Erythroblast (primary cell): ENCODE data around the gene SHLD1.

Source experiments
- GATA1 ChIP-seq: IDR thresholded peaks from 2 replicates; pipeline ENCODE4 v1.6.1; 2011; ENCODE audit warnings: low read depth, mild to moderate bottlenecking, control low read depth, low read length, moderate library complexity
- POLR2A ChIP-seq: IDR thresholded peaks from 2 replicates; pipeline ENCODE4 v1.6.1; 2011; ENCODE audit warnings: mild to moderate bottlenecking, low read length

DNA sequence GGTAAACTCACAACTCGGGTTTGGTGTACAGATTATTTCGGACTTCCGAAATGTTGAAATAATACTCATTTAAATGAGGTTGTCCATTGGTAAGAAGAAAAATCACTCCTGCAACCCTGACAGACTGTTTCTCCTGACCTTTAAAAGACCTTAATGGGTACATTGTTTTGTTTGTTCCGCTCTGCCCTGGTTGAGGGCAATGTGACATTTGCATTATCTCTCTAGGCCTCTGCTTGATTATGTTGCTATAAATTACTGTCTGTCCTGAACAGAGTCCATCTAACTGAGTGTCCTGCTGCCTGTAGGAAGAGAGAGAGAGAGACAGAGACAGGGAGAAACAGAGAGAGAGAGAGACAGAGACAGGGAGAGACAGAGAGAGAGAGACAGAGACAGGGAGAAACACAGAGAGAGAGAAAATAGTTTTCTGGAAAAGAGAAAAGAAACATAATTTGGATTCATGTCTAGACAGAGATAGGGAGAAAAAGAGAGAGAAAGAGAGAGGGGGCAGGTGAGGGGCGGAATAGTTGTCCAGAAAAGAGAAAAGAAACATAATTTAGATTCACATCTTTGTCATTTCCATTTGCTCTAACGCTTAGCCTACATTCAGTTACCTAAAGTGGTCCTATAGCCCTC is 83.2 kb downstream of the SHLD1 start:
- TF ChIP-seq POLR2A (no peak), GATA1 (no peak)
